AG04450 (cell line): ENCODE data around the gene NALF2. TPM values are rescaled to one million over a fixed set of nuclear protein-coding genes. Genes with fewer than 3 reads are reported as not detected.

ENCODE experiments used
- CTCF ChIA-PET: fragments of 300-600, 350-600 bp; formaldehyde crosslinking; extraction: SDS; loops from one replicate; lab custom pipeline; 2022; ENCODE audit warnings: antibody characterized with exemption, inconsistent platforms; lab: Charles Lee
- POLR2A ChIA-PET: fragments of 350-600 bp; formaldehyde crosslinking; extraction: SDS; loops from one replicate; lab custom pipeline; 2021; ENCODE audit warnings: antibody characterized with exemption, inconsistent platforms; lab: Yijun Ruan, JAX
- DNase-seq: peaks from one replicate; pipeline ENCODE4 v3.0.0-alpha.2; 2011; ENCODE audit warnings: low read depth, low spot score
- H3K27ac ChIP-seq: one replicate; pipeline ENCODE4 v1.5.1; 2012; ENCODE audit warnings: low read depth, low read length, control low read depth
- H3K27me3 ChIP-seq: one replicate; pipeline ENCODE4 v1.6.0; 2012; ENCODE audit warnings: low read length; ENCODE audit not compliant: control insufficient read depth, insufficient read depth
- H3K4me3 ChIP-seq: 2 replicates; pipeline ENCODE4 v1.5.1; 2011; ENCODE audit warnings: mild to moderate bottlenecking, low read depth, low read length, control low read depth
- H3K9me3 ChIP-seq: 2 replicates; pipeline ENCODE4 v1.5.1; 2012; ENCODE audit warnings: low read length; ENCODE audit not compliant: control insufficient read depth, insufficient read depth
- polyA plus RNA-seq: library from polyadenylated mRNA; depleted of rRNA; stranded (reverse); fragments of >200 nt; gene quantifications from 2 replicates; pipeline ENCODE4 v1.2.3, GENCODE V29; 2011
- TF ChIP-seq, protein P1 (sequence below): IDR thresholded peaks from 2 replicates; pipeline ENCODE4 v1.5.1; 2011; ENCODE audit warnings: low read depth, low read length, control low read depth, inconsistent platforms

Gene NALF2
- polyA plus RNA-seq, 1 experiment = not detected

DNA sequence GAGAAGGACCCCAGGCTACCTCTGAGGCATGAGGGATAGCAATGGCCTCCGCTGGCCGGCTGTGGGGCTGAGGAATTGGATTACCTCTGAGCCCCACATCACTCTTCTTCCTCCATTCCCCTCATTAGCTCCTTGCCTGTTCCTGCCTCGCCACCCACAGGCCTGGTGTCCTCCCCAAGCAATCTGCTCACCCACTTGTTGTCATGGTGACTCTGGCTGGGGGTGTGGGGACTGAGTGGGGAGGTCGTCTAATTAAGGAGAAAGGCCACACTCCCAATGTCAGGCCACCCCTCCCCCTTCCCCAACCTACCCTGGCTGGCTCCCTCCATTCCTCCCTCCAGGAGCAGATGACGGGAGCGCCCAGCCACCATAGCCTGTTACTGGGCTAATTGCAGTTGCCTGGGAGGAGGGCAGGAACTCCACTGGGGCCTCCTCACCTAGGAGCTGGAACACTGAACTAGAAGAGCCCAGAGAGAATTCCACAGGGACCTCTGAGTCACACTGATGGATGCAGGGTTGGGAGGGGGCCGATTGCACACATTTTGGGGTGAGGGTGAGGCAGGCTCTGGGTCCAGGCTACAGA lies 20.7 kb downstream of the NALF2 start:
- no peak overlapping the region for H3K27ac ChIP-seq
- no peaks in the 10 kb centered on the region for H3K27me3 ChIP-seq
- no peaks in the 10 kb centered on the region for H3K9me3 ChIP-seq
- POLR2A ChIA-PET = no interaction called here
- no peak overlapping the region for H3K4me3 ChIP-seq
- DNase-seq = no peak
- CTCF ChIA-PET = no interaction called here
- TF ChIP-seq, protein P1, sequence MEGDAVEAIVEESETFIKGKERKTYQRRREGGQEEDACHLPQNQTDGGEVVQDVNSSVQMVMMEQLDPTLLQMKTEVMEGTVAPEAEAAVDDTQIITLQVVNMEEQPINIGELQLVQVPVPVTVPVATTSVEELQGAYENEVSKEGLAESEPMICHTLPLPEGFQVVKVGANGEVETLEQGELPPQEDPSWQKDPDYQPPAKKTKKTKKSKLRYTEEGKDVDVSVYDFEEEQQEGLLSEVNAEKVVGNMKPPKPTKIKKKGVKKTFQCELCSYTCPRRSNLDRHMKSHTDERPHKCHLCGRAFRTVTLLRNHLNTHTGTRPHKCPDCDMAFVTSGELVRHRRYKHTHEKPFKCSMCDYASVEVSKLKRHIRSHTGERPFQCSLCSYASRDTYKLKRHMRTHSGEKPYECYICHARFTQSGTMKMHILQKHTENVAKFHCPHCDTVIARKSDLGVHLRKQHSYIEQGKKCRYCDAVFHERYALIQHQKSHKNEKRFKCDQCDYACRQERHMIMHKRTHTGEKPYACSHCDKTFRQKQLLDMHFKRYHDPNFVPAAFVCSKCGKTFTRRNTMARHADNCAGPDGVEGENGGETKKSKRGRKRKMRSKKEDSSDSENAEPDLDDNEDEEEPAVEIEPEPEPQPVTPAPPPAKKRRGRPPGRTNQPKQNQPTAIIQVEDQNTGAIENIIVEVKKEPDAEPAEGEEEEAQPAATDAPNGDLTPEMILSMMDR = no peak

DNA sequence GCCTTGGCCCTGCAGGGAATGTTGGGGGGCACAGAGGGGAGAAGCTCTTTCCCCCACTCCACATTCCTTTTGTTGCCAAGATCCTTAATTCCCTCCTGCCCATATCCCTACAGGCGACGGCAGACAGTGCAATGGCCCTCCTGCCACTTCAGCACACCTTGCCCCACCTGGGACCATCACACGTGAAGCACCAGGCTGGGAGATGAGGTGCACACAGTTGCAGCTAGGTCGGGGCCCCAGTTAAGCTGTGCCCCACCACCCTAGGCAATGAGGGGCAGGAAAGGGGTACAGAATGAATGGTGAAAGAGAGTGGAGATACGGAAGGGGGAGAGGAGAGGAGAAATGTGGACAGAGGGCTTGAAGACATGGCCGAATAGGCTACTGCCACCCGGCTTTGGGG lies 26.2 kb downstream of the NALF2 start:
- H3K27me3 ChIP-seq = no peaks in the 10 kb centered on the region
- ChIA-PET POLR2A (no interaction called here), CTCF (no interaction called here)
- TF ChIP-seq, protein P1 = no peak
- no peaks in the 10 kb centered on the region for H3K9me3 ChIP-seq
- DNase-seq = no peak
- no peak overlapping the region for H3K4me3 ChIP-seq
- no peak overlapping the region for H3K27ac ChIP-seq

DNA sequence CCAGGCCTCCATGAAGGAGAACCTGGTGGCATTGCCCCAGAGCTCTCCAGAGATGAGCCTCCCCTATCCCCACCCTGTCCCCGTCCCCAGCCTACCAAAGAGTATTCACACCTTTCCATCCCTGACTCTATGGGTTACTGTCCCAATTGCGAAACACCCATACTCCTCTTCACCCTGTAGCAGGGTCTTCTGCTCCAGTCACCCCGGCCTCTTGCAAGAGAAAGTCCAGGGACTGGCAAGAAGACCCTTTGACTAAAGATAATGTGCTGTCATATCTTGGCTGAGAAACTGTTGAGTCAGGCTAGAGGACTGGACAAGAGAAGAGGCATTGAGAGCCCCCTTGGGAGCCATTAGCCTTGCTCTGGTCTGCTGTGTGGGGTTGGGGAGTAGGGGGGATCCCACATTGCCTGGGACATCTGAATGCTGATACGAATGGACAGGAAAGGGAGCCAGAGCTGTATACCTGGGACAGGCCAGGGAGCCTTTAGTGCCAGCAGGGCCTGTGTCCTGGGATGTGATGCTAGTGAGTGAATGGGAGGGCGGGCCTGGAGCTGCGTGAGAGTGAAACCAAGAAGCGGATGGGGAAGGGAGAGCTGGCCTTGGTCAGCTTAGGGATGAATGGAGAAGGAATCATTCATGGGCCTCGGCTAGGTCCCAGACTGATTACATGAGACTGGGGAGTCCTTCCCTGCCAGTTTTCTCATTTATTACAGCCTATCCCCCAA lies 27.1 kb downstream of the NALF2 start:
- no peak overlapping the region for H3K27ac ChIP-seq
- H3K27me3 ChIP-seq = no peaks in the 10 kb centered on the region
- ChIA-PET POLR2A (no interaction called here), CTCF (no interaction called here)
- TF ChIP-seq, protein P1 = no peak
- no peak for DNase-seq
- no peaks in the 10 kb centered on the region for H3K9me3 ChIP-seq
- H3K4me3 ChIP-seq = no peak overlapping the region

DNA sequence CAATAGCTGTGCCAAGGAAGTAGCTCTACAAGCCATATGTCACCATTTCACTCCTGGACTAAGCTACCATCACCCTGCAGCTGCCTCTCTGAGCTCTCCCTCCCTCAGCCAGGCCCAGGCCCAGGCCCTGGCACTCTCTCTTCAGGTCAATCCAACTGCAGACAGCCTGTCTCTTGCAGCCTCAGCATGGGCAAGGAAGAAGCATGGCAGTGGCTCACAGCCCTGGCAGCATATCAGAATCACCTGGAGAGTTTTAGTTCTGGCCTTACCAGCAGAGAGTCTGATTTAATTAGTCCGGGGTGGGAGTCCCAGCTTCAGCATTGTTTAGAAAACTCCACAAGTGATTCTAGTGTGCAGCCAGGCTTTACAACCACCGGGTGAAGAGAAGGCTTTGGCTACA lies 31.5 kb downstream of the NALF2 start:
- Histone ChIP-seq H3K27me3 (no peaks in the 10 kb centered on the region), H3K27ac (no peak overlapping the region), H3K9me3 (no peaks in the 10 kb centered on the region), H3K4me3 (no peak overlapping the region)
- DNase-seq = no peak
- CTCF ChIA-PET = no interaction called here
- POLR2A ChIA-PET = no interaction called here
- TF ChIP-seq, protein P1 = no peak

DNA sequence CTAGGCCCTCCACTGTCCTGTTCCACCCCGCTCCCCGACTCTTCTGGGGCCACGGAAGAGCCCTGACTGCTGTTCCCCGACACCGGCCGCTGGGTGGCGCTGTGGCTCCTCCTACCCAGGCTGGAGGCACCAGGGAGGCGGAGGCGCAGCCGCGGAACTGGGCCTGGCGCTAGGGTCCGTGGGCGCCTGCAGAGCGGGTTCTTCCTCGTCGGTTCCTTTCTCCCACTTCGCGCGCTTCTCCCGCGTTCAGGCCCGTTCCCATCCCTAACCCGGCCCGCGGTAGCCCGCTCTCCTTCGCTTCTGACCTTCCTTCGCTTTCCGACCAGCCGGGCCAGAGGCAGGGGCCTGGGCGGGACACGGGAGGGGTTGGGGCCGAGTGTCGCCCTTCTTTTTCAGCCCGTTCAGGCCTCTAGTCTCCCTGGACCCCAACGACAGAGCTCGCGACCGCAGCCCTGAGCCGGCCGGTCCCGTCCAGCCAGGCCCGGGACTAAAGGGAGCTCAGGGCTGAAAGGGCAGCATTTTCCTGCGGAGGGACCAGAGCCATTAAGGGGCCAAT lies 34.3 kb downstream of the NALF2 start:
- Histone ChIP-seq H3K4me3 (peak overlapping the region; percentile 37), H3K9me3 (no peaks in the 10 kb centered on the region), H3K27me3 (no peaks in the 10 kb centered on the region), H3K27ac (no peak overlapping the region)
- ChIA-PET POLR2A (no interaction called here), CTCF (interaction anchor here (1.0 to 2.9 kb wide), 3 partner anchors 80 to 559 kb away, joined by 6 to 36 read pairs (median 7); no protein-coding TSS in a partner anchor)
- TF ChIP-seq, protein P1 = peak; percentile 64
- peak; percentile 4 for DNase-seq
